HCT116 (cell line): ENCODE results near the gene WRAP53. TPM values are rescaled to one million over a fixed set of nuclear protein-coding genes. Genes with fewer than 3 reads are reported as not detected.

Source experiments
- ATAC-seq: fragments of 200-7000 bp; cut with Tn5 transposase; 2 replicates; pipeline ENCODE4 v1.9.1; 2020; ENCODE audit warnings: mild to moderate bottlenecking, moderate library complexity
- BruUV-seq: library from RNA; stranded (reverse); fragments of 400-500 nt; replicated peaks from 2 replicates; lab custom pipeline; 2021; lab: Mats Ljungman, UMichigan
- CTCF ChIA-PET: fragments of 300-600 bp; sonication (Branson Sonifier 250); formaldehyde crosslinking; loops from one replicate; lab custom pipeline; 2021; ENCODE audit warnings: antibody characterized with exemption; lab: Charles Lee
- POLR2A ChIA-PET: fragments of 300-600, 350-600 bp; sonication (Branson Sonifier 250); formaldehyde crosslinking; loops from one replicate; lab custom pipeline; 2021; ENCODE audit warnings: antibody characterized with exemption; lab: Charles Lee
- RAD21 ChIA-PET, 2 experiments: fragments of 300-600 bp; sonication (Branson Sonifier 250); formaldehyde crosslinking; loops; one replicate each; lab custom pipeline; 2023; ENCODE audit warnings: low total read pairs in 2 of 2; ENCODE audit not compliant: uncharacterized antibody in 2 of 2, unreplicated experiment in 2 of 2, low non-redundant PET in 1 of 2; lab: Charles Lee
- DNase-seq: peaks from one replicate; pipeline ENCODE4 v3.0.0-alpha.2; 2010; ENCODE audit warnings: low read depth, low spot score
- H2AFZ ChIP-seq: fragments of 200-600 bp; shearing (Covaris generic), sonication (generic); 2 replicates; pipeline ENCODE4 v1.6.1; 2017; ENCODE audit warnings: low read depth, mixed run types, mixed read lengths, antibody characterized with exemption, low read length; ENCODE audit not compliant: poor library complexity, severe bottlenecking
- H3K27ac ChIP-seq: 2 replicates; pipeline ENCODE4 v1.5.1; 2012; ENCODE audit warnings: low read depth, low read length
- H3K27me3 ChIP-seq: fragments of 200-600 bp; sonication (generic); 2 replicates; pipeline ENCODE4 v1.6.1; 2016; ENCODE audit warnings: mixed run types, low read length, mixed read lengths; ENCODE audit not compliant: insufficient read depth
- H3K36me3 ChIP-seq, 2 experiments: fragments of 200-500 bp in 1 of 2; fragments of 200-600 bp in 1 of 2; sonication (Bioruptor generic) in 1 of 2; sonication (generic) in 1 of 2; 2 replicates each; pipeline versions ENCODE4 v1.5.1 to v1.6.1; 2014 to 2016; ENCODE audit warnings: low read length in 2 of 2, inconsistent platforms in 1 of 2, mixed read lengths in 1 of 2, mixed run types in 1 of 2; ENCODE audit not compliant: insufficient read depth in 2 of 2, control insufficient read depth in 1 of 2
- H3K4me1 ChIP-seq, 2 experiments: fragments of 200-600 bp in 1 of 2; sonication (generic) in 1 of 2; 2 replicates each; pipeline versions ENCODE4 v1.5.1 to v1.6.1; 2012 to 2017; ENCODE audit warnings: low read length in 2 of 2, inconsistent platforms in 1 of 2, mild to moderate bottlenecking in 1 of 2, mixed read lengths in 1 of 2, mixed run types in 1 of 2, moderate library complexity in 1 of 2; ENCODE audit not compliant: insufficient read depth in 2 of 2, control insufficient read depth in 1 of 2
- H3K4me2 ChIP-seq: fragments of 200-600 bp; sonication (generic); 2 replicates; pipeline ENCODE4 v1.6.1; 2017; ENCODE audit warnings: mixed run types, low read length, mixed read lengths
- H3K4me3 ChIP-seq, 2 experiments: fragments of 200-600 bp in 1 of 2; sonication (generic) in 1 of 2; replicated peaks in 1 of 2; 2 replicates each; pipeline ENCODE4 v1.5.1; 2011 to 2016; ENCODE audit warnings: low read length in 2 of 2, control low read depth in 1 of 2, low read depth in 1 of 2, mild to moderate bottlenecking in 1 of 2, mixed read lengths in 1 of 2, mixed run types in 1 of 2
- H3K79me2 ChIP-seq: fragments of 200-600 bp; sonication (generic); 2 replicates; pipeline ENCODE4 v1.6.1; 2017; ENCODE audit warnings: mild to moderate bottlenecking, mixed run types, low read length, moderate library complexity, mixed read lengths; ENCODE audit not compliant: insufficient read depth
- H3K9ac ChIP-seq: fragments of 200-600 bp; sonication (generic); 2 replicates; pipeline ENCODE4 v1.6.1; 2016; ENCODE audit warnings: low read length, mixed read lengths
- H3K9me2 ChIP-seq: fragments of 200-600 bp; sonication (generic), shearing (Covaris generic); 2 replicates; pipeline ENCODE4 v1.6.1; 2017; ENCODE audit warnings: mixed run types, mild to moderate bottlenecking, moderate library complexity; ENCODE audit not compliant: insufficient read depth
- H3K9me3 ChIP-seq, 2 experiments: fragments of 200-500 bp in 1 of 2; fragments of 200-600 bp in 1 of 2; sonication (Bioruptor generic) in 1 of 2; sonication (generic) in 1 of 2; 2 replicates each; pipeline ENCODE4 v1.6.1; 2014 to 2017; ENCODE audit warnings: low read length in 2 of 2, mixed read lengths in 2 of 2, inconsistent platforms in 1 of 2, low read depth in 1 of 2, mild to moderate bottlenecking in 1 of 2, mixed run types in 1 of 2, moderate library complexity in 1 of 2; ENCODE audit not compliant: control insufficient read depth in 1 of 2, insufficient read depth in 1 of 2
- H4K20me1 ChIP-seq: fragments of 200-600 bp; sonication (generic), shearing (Covaris generic); 2 replicates; pipeline ENCODE4 v1.6.1; 2017; ENCODE audit warnings: mixed run types, mild to moderate bottlenecking, moderate library complexity; ENCODE audit not compliant: insufficient read depth
- ATF3 ChIP-seq: IDR thresholded peaks from 2 replicates; pipeline ENCODE4 v1.6.1; 2012
- CBX3 ChIP-seq: IDR thresholded peaks from 2 replicates; pipeline ENCODE4 v1.6.1; 2012; ENCODE audit warnings: low read depth
- CEBPB ChIP-seq: IDR thresholded peaks from 2 replicates; pipeline ENCODE4 v1.6.1; 2012; ENCODE audit warnings: low read depth
- EGR1 ChIP-seq: IDR thresholded peaks from 2 replicates; pipeline ENCODE4 v1.6.1; 2012; ENCODE audit warnings: low read depth
- ELF1 ChIP-seq: IDR thresholded peaks from 2 replicates; pipeline ENCODE4 v1.6.1; 2012; ENCODE audit warnings: low read depth, borderline replicate concordance
- FOSL1 ChIP-seq: IDR thresholded peaks from 2 replicates; pipeline ENCODE4 v1.6.1; 2012; ENCODE audit warnings: low read depth
- JUND ChIP-seq: IDR thresholded peaks from 2 replicates; pipeline ENCODE4 v1.6.1; 2012
- POLR2A ChIP-seq: IDR thresholded peaks from 2 replicates; pipeline ENCODE4 v1.7.0; 2011; ENCODE audit warnings: borderline replicate concordance; ENCODE audit not compliant: insufficient read depth, insufficient read length; ENCODE audit errors: extremely low read depth
- POLR2AphosphoS5 ChIP-seq: IDR thresholded peaks from 2 replicates; pipeline ENCODE4 v1.6.1; 2011; ENCODE audit warnings: mild to moderate bottlenecking, low read depth, low read length, moderate library complexity
- RAD21 ChIP-seq: IDR thresholded peaks from 2 replicates; pipeline ENCODE4 v1.6.1; 2012; ENCODE audit warnings: low read depth, mild to moderate bottlenecking
- SIN3A ChIP-seq: IDR thresholded peaks from 2 replicates; pipeline ENCODE4 v1.6.1; 2012; ENCODE audit warnings: low read depth
- SP1 ChIP-seq: IDR thresholded peaks from 2 replicates; pipeline ENCODE4 v1.6.1; 2012; ENCODE audit warnings: low read depth
- TCF7L2 ChIP-seq: IDR thresholded peaks from 2 replicates; pipeline ENCODE4 v1.7.0; 2011; ENCODE audit warnings: borderline replicate concordance, inconsistent platforms; ENCODE audit not compliant: insufficient read depth, insufficient read length; ENCODE audit errors: extremely low read depth
- YY1 ChIP-seq: IDR thresholded peaks from 2 replicates; pipeline ENCODE4 v1.6.1; 2011; ENCODE audit warnings: low read length, low read depth, moderate library complexity, mild to moderate bottlenecking; ENCODE audit not compliant: insufficient replicate concordance; ENCODE audit errors: extremely low read depth
- ZFX ChIP-seq: fragments of 450-650 bp; IDR thresholded peaks from 2 replicates; pipeline ENCODE4 v1.6.1; 2017
- ZNF274 ChIP-seq: fragments of 200-500 bp; sonication (Bioruptor generic); IDR thresholded peaks from 2 replicates; pipeline ENCODE4 v1.6.1; 2014; ENCODE audit warnings: mild to moderate bottlenecking, low read depth, low read length, inconsistent platforms
- intact Hi-C: fragments of 100-400 bp; cut with micrococcal nuclease; formaldehyde crosslinking; loops from 2 replicates; pipeline ENCODE4 v1.10.0; 2022
- total RNA-seq: library from RNA; stranded (reverse); gene quantifications from one replicate; pipeline ENCODE4 v1.2.1, GENCODE V29; 2021; ENCODE audit not compliant: unreplicated experiment
- TF ChIP-seq, protein P1 (sequence below): IDR thresholded peaks from 2 replicates; pipeline ENCODE4 v1.6.1; 2012

The WRAP53 gene
- total RNA-seq, 1 experiment from 2014 or later: 28.8 TPM

DNA sequence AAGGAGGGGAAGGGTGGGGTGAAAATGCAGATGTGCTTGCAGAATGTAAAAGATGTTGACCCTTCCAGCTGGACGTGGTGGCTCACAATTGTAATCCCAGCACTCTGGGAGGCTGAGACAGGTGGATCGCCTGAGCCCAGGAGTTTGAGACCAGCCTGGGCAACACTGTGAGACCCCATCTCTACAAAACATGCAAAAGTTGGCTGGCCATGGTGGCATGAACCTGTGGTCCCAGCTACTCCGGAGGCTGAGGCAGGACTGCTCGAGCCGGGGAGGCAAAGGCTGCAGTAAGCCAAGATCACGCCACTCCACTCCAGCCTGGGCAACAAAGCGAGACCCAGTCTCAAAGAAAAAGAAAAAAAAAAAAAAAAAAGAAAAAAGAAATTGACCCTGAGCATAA is 19.8 kb upstream of the WRAP53 start:
- BruUV-seq: no TSS peak
- DNase-seq (no peak), ATAC-seq (no peak)
- no peak overlapping the region for H2AFZ ChIP-seq
- TF ChIP-seq ZFX: no peak
- TF ChIP-seq SP1: no peak
- TF ChIP-seq EGR1: no peak
- no peak for TF ChIP-seq RAD21
- no peak for TF ChIP-seq JUND
- TF ChIP-seq POLR2AphosphoS5: no peak
- no peak for TF ChIP-seq TCF7L2
- TF ChIP-seq ZNF274: no peak
- TF ChIP-seq ELF1: no peak
- no peak for TF ChIP-seq CEBPB
- TF ChIP-seq CBX3: no peak
- TF ChIP-seq ATF3: no peak
- no peak for TF ChIP-seq FOSL1
- TF ChIP-seq YY1: no peak
- TF ChIP-seq SIN3A: no peak
- TF ChIP-seq POLR2A: no peak
- TF ChIP-seq, protein P1, sequence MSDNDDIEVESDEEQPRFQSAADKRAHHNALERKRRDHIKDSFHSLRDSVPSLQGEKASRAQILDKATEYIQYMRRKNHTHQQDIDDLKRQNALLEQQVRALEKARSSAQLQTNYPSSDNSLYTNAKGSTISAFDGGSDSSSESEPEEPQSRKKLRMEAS: no peak
- H3K79me2 ChIP-seq: no peaks in the 10 kb centered on the region
- no peak overlapping the region for H3K27ac ChIP-seq
- no peaks in the 10 kb centered on the region for H3K9me2 ChIP-seq
- H3K36me3 ChIP-seq: peaks cover 6 to 13% of the 10 kb centered on the region in 2 experiments; a peak in 3 of 4 replicates
- no peak overlapping the region for H3K4me2 ChIP-seq
- no peak overlapping the region for H3K9ac ChIP-seq
- no peaks in the 10 kb centered on the region for H3K4me1 ChIP-seq
- no peaks in the 10 kb centered on the region for H4K20me1 ChIP-seq
- H3K4me3 ChIP-seq: no peak overlapping the region
- ChIA-PET POLR2A (interaction anchor here (1.7 kb wide), 1 partner anchor 10 kb away, joined by 3 read pairs; no protein-coding TSS in a partner anchor), CTCF (no interaction called here), RAD21 (no interaction called here)
- H3K27me3 ChIP-seq: no peaks in the 10 kb centered on the region
- intact Hi-C loops: no loop called here
- peaks cover 0 to 2% of the 10 kb centered on the region in 2 experiments; a peak in 1 of 4 replicates for H3K9me3 ChIP-seq
